Panc1 (cell line): ENCODE measurements around the gene FRMPD1.

Experiments used
- POLR2AphosphoS5 ChIP-seq: IDR thresholded peaks from 2 replicates; pipeline ENCODE4 v1.6.1; 2012; ENCODE audit warnings: mild to moderate bottlenecking, low read depth, low read length, moderate library complexity
- REST ChIP-seq, 2 experiments: IDR thresholded peaks; 2 replicates each; pipeline ENCODE4 v1.6.1; 2011 to 2012; ENCODE audit warnings: low read depth in 2 of 2, control low read depth in 1 of 2, low read length in 1 of 2, mild to moderate bottlenecking in 1 of 2, moderate library complexity in 1 of 2; ENCODE audit not compliant: insufficient read depth in 1 of 2
- SIN3A ChIP-seq: IDR thresholded peaks from 2 replicates; pipeline ENCODE4 v1.6.1; 2012; ENCODE audit warnings: low read depth, mild to moderate bottlenecking, low read length, moderate library complexity, borderline replicate concordance; ENCODE audit not compliant: insufficient read depth
- TCF7L2 ChIP-seq: IDR thresholded peaks from 2 replicates; pipeline ENCODE4 v1.6.1; 2011; ENCODE audit warnings: mild to moderate bottlenecking, low read depth, low read length, inconsistent platforms
- TF ChIP-seq, protein P1 (sequence below): fragments of 450-650 bp; IDR thresholded peaks from 2 replicates; pipeline ENCODE4 v1.5.1; 2017; ENCODE audit warnings: mild to moderate bottlenecking

- TF ChIP-seq, protein P1, sequence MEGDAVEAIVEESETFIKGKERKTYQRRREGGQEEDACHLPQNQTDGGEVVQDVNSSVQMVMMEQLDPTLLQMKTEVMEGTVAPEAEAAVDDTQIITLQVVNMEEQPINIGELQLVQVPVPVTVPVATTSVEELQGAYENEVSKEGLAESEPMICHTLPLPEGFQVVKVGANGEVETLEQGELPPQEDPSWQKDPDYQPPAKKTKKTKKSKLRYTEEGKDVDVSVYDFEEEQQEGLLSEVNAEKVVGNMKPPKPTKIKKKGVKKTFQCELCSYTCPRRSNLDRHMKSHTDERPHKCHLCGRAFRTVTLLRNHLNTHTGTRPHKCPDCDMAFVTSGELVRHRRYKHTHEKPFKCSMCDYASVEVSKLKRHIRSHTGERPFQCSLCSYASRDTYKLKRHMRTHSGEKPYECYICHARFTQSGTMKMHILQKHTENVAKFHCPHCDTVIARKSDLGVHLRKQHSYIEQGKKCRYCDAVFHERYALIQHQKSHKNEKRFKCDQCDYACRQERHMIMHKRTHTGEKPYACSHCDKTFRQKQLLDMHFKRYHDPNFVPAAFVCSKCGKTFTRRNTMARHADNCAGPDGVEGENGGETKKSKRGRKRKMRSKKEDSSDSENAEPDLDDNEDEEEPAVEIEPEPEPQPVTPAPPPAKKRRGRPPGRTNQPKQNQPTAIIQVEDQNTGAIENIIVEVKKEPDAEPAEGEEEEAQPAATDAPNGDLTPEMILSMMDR = no peak
- TF ChIP-seq POLR2AphosphoS5 (no peak), SIN3A (no peak), REST (IDR thresholded peaks at IDR 0.05; ENCODE audit: insufficient read depth in 1 of 2, low read depth in 2 of 2, low read length in 1 of 2) (no peak), TCF7L2 (no peak)
These were observed 96.6 kb downstream of the FRMPD1 start for GRCh38 chr9:37747271-37747753.
